ENCODE data around the gene DEGS1. TPM values are rescaled to one million over a fixed set of nuclear protein-coding genes. Genes with fewer than 3 reads are reported as not detected.
"Not testable (repeated sequence)": the region's sequence is repeated elsewhere in the genome, so short reads cannot be mapped to it uniquely, and the experiment has no call there.

The DEGS1 gene
- total RNA-seq, 1 donor = 135 TPM

GRCh38 chr1:224198572-224198971 lies 15.5 kb downstream of the DEGS1 start:
- H3K4me3 ChIP-seq (ENCODE audit: low read depth, low read length) = no peak overlapping the region
- DNase-seq (ENCODE audit: low read depth) = no peak
- no peak for TF ChIP-seq CTCF (IDR thresholded peaks at IDR 0.05; ENCODE audit: insufficient read depth, low read depth, low read length)

- DNase-seq (ENCODE audit: low read depth) = no peak
- TF ChIP-seq CTCF (IDR thresholded peaks at IDR 0.05; ENCODE audit: insufficient read depth, low read depth, low read length) = no peak
- H3K4me3 ChIP-seq (ENCODE audit: low read depth, low read length) = no peak overlapping the region
Observed at GRCh38 chr1:224199679-224200078, 16.6 kb downstream of the DEGS1 start.

DNA sequence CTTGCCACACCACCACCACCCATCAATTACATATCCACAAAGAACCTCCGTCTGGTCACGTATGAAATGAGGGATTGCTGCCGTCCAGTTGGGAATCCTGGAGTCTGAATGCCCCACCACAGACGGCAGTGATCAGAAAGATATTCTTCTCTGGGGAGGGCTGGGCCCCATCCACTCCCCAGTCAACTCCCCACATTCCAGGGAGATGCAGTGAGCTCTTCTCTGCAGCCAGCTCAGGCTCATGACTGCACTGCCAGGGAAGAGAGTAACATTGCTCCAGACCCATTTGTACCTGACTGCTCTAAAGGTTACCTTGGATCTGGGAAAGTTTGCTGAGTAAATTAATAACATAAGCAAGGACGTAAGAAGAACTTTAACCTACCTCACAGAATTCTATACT lies 18.3 kb downstream of the DEGS1 start:
- no peak overlapping the region for H3K4me3 ChIP-seq (ENCODE audit: low read depth, low read length)
- TF ChIP-seq CTCF (IDR thresholded peaks at IDR 0.05; ENCODE audit: insufficient read depth, low read depth, low read length) = no peak
- no peak for DNase-seq (ENCODE audit: low read depth)

- TF ChIP-seq CTCF (IDR thresholded peaks at IDR 0.05; ENCODE audit: insufficient read depth, low read depth, low read length) = no peak
- no peak overlapping the region for H3K4me3 ChIP-seq (ENCODE audit: low read depth, low read length)
- no peak for DNase-seq (ENCODE audit: low read depth)
Observed at GRCh38 chr1:224201853-224202252, 18.8 kb downstream of the DEGS1 start.

- no peak overlapping the region for H3K4me3 ChIP-seq (ENCODE audit: low read depth, low read length)
- peak; percentile 44 for DNase-seq (ENCODE audit: low read depth)
- no peak for TF ChIP-seq CTCF (IDR thresholded peaks at IDR 0.05; ENCODE audit: insufficient read depth, low read depth, low read length)
Observed at GRCh38 chr1:224203243-224204016, 20.4 kb downstream of the DEGS1 start.

DNA sequence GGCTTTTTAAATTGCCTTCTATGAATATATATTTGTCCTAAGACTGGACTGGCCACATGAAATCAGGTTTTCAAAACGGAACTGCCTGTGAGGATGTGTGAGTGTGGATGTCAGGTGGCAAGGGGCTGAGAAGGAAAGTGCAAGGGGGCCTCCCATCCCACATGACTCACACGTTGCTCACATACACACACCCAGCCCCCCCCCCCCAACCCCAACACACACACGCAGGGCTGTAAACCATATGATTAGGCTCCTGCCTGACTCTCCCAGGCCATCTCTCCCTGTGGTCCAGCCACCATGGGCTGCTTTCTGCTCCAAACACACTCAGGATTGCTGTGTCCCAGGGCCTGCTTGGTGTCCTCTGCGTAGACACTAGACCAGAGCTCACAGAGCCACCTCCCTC lies 22.4 kb downstream of the DEGS1 start:
- DNase-seq (ENCODE audit: low read depth) = peak; percentile 70
- TF ChIP-seq CTCF (IDR thresholded peaks at IDR 0.05; ENCODE audit: insufficient read depth, low read depth, low read length) = no peak
- H3K4me3 ChIP-seq (ENCODE audit: low read depth, low read length) = peak overlapping the region; percentile 9

GRCh38 chr1:224205931-224206538 lies 23.0 kb downstream of the DEGS1 start:
- DNase-seq (ENCODE audit: low read depth); H3K4me3 ChIP-seq (ENCODE audit: low read depth, low read length): not testable (repeated sequence)

Data from fibroblast of villous mesenchyme (primary cell).